ENCODE measurements around the gene C1orf56. TPM values are rescaled to one million over a fixed set of nuclear protein-coding genes. Genes with fewer than 3 reads are reported as not detected.

Gene C1orf56
- total RNA-seq, 4 donors from 2014 or later, result 3.7 to 9.8 (median 7.0) TPM

DNA sequence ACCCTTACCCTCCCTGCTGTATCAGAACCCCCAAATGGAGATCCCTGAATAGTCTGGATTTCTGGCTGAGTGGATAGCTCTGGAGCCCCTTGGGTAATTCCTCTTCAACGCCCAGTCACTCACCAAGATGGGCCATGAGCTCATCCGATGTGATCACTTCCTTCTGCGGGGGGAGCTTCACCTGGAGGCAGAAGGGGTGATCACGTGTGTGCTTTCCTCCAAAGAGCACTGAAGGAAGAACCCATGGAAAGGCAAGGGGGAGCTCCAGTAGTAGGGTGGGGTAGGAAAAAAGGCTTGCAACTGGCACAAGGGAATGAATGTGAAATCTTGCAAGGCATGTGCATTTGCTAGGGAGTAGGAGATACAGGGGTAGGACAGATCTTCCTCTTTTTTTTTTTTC, 45.9 kb upstream of the C1orf56 start:
- ATAC-seq, result no peak
- no CpG with 5 or more reads among the region's 4 CpGs for WGBS, 2 donors (ENCODE audit: low coverage in 1 of 2)
- H3K4me1 ChIP-seq, result peaks cover 0 to 41% (median 29%) of the 10 kb centered on the region in 3 donors
- H3K4me3 ChIP-seq, result no peak overlapping the region
- no peaks in the 10 kb centered on the region for H3K27me3 ChIP-seq
- peak overlapping the region in 1 of 4 donors; percentile 9 for H3K27ac ChIP-seq
- H3K36me3 ChIP-seq, result peaks cover 0 to 61% of the 10 kb centered on the region in 2 donors
- TF ChIP-seq EP300 (IDR thresholded peaks at IDR 0.05) (no peak), POLR2AphosphoS5 (IDR thresholded peaks at IDR 0.05) (no peak), POLR2A (IDR thresholded peaks at IDR 0.05) (no peak)
- TF ChIP-seq, protein P1, sequence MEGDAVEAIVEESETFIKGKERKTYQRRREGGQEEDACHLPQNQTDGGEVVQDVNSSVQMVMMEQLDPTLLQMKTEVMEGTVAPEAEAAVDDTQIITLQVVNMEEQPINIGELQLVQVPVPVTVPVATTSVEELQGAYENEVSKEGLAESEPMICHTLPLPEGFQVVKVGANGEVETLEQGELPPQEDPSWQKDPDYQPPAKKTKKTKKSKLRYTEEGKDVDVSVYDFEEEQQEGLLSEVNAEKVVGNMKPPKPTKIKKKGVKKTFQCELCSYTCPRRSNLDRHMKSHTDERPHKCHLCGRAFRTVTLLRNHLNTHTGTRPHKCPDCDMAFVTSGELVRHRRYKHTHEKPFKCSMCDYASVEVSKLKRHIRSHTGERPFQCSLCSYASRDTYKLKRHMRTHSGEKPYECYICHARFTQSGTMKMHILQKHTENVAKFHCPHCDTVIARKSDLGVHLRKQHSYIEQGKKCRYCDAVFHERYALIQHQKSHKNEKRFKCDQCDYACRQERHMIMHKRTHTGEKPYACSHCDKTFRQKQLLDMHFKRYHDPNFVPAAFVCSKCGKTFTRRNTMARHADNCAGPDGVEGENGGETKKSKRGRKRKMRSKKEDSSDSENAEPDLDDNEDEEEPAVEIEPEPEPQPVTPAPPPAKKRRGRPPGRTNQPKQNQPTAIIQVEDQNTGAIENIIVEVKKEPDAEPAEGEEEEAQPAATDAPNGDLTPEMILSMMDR (IDR thresholded peaks at IDR 0.05), result no peak
- no peaks in the 10 kb centered on the region for H3K9me3 ChIP-seq

DNA sequence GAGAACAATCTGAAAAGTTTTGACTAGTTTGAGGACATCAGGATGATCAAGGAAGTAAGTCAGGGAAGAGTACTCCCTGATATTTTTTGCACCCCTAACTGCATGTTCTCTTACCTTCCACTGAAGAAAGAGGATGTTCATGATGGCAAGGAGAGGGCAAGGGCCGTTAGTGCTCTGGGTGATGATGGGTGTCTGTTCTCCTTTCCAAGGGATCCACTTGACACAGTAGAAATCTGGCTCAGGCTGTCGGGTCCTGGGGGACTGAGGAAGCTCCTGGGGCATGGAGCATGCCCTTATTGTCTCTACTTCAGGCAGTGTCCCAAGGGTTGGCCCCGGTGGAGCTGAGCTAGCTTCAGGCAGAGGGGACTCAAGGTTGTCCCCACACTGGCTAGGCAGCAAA, 45.5 kb upstream of the C1orf56 start:
- 93% methylated on average over 2 of the region's 3 CpGs; no CpG with 5 or more reads in 1 of the 2 donors for WGBS, 2 donors (ENCODE audit: low coverage in 1 of 2)
- H3K27me3 ChIP-seq, result no peaks in the 10 kb centered on the region
- H3K27ac ChIP-seq, result peak overlapping the region in 2 of 4 donors; percentile 17 to 48
- H3K4me1 ChIP-seq, result peaks cover 0 to 44% (median 32%) of the 10 kb centered on the region in 3 donors
- ATAC-seq, result no peak
- H3K36me3 ChIP-seq, result peaks cover 0 to 56% of the 10 kb centered on the region in 2 donors
- H3K4me3 ChIP-seq, result no peak overlapping the region
- H3K9me3 ChIP-seq, result no peaks in the 10 kb centered on the region
- TF ChIP-seq POLR2AphosphoS5 (IDR thresholded peaks at IDR 0.05) (no peak), EP300 (IDR thresholded peaks at IDR 0.05) (no peak)

DNA sequence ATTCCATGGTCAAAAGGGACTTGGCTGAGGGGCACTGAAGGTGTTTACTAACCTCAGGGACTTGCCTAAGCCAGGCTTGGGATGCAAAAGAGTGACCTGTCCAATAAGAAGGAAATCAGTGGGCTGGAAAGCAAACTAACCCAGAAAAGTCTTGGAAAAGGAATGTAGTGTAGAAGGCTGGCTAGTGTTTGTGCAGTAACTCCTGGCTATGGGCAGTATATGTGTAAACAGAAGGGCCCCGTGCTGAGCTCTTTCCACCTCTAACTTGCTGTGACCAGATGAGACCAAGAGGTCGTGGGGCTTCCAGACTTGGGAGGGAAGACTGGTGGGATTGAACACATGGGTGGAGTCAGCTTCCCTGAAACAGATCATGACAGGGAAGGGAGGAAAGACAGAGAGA, 44.9 kb upstream of the C1orf56 start:
- WGBS, 2 donors (ENCODE audit: low coverage in 1 of 2), result 6 to 21% methylated on average over 2 of the region's 2 CpGs
- no peak for ATAC-seq
- peak overlapping the region in 2 of 4 donors; percentile 47 to 48 for H3K27ac ChIP-seq
- peaks cover 0 to 51% of the 10 kb centered on the region in 2 donors for H3K36me3 ChIP-seq
- no peak for TF ChIP-seq POLR2AphosphoS5 (IDR thresholded peaks at IDR 0.05)
- TF ChIP-seq, protein P1 (IDR thresholded peaks at IDR 0.05), result no peak
- no peak for TF ChIP-seq EP300 (IDR thresholded peaks at IDR 0.05)
- no peak for TF ChIP-seq POLR2A (IDR thresholded peaks at IDR 0.05)
- peak overlapping the region in 1 of 2 donors; percentile 65 for H3K4me3 ChIP-seq
- no peaks in the 10 kb centered on the region for H3K27me3 ChIP-seq
- H3K9me3 ChIP-seq, result no peaks in the 10 kb centered on the region
- peaks cover 0 to 50% (median 37%) of the 10 kb centered on the region in 3 donors for H3K4me1 ChIP-seq

DNA sequence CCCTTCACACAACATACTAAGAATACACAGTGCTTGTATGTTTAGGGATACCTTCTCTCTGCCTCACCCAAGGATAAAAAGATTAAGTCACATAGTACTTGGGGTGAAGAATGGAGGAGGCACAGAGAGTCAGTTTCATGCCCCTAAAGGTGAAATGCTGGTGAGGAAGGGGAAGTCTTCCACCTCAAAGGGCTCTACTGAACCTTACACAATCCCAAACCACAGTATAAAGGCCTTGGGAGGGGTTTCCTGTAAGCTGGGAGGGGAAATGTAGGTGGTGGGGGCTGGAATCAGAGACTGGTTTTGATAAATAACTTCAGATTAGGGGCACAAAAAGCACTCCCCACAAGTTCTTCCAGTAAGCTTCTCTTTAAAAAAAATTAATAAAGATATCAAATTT, 44.4 kb upstream of the C1orf56 start:
- H3K36me3 ChIP-seq, result peaks cover 0 to 45% of the 10 kb centered on the region in 2 donors
- peak overlapping the region in 1 of 2 donors; percentile 65 for H3K4me3 ChIP-seq
- TF ChIP-seq, protein P1 (IDR thresholded peaks at IDR 0.05), result no peak
- TF ChIP-seq POLR2AphosphoS5 (IDR thresholded peaks at IDR 0.05) (no peak), EP300 (IDR thresholded peaks at IDR 0.05) (no peak), POLR2A (IDR thresholded peaks at IDR 0.05) (no peak)
- H3K27me3 ChIP-seq, result no peaks in the 10 kb centered on the region
- no peak for ATAC-seq
- peak overlapping the region in 2 of 4 donors; percentile 47 to 48 for H3K27ac ChIP-seq
- H3K9me3 ChIP-seq, result no peaks in the 10 kb centered on the region
- H3K4me1 ChIP-seq, result peaks cover 0 to 55% (median 40%) of the 10 kb centered on the region in 3 donors

DNA sequence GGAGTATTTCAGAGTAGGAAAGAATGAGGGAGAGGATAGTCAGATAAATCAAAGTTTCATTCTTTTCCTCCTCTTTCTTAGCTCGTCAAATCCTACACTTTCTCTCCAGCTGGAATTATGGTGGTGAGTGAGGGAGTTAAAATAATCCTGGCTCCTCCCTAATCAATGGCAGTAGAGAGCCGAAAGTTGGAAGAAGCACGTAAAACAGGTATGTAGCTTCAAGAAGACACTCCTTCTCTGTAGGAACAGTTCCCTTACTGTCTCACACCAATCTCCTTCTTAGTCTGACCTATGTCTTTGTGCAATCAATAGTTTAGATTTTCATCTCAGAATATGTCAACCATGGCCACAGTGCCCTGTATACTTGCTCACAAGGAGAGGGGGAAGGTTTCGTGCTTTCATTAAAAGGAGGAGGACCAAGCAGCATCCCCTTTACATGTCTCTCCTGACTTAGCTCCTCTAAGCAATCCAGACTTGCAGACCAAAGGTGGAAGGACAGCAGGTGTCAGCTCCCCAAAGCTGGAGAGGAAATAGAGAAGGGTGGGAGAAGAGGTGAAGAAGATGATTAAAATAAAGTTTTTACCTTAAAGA, 41.7 kb upstream of the C1orf56 start:
- Histone ChIP-seq H3K27ac (peak overlapping the region; percentile 31 to 89 (median 87)), H3K4me3 (peak overlapping the region; percentile 38 to 65), H3K9me3 (no peaks in the 10 kb centered on the region), H3K36me3 (peaks cover 0 to 19% of the 10 kb centered on the region in 2 donors), H3K27me3 (no peaks in the 10 kb centered on the region), H3K4me1 (peaks cover 0 to 76% (median 40%) of the 10 kb centered on the region in 3 donors)
- 0 to 3% methylated on average over 3 to 4 of the region's 4 CpGs for WGBS, 2 donors (ENCODE audit: low coverage in 1 of 2)
- TF ChIP-seq POLR2AphosphoS5 (IDR thresholded peaks at IDR 0.05) (no peak), POLR2A (IDR thresholded peaks at IDR 0.05) (no peak), EP300 (IDR thresholded peaks at IDR 0.05) (no peak)
- TF ChIP-seq, protein P1 (IDR thresholded peaks at IDR 0.05), result no peak
- no peak for ATAC-seq
